DOHH2 (cell line): ENCODE measurements around the gene TMPRSS9.

ENCODE experiments used
- H3F3A ChIP-seq: fragments of 200-600 bp; sonication (generic), shearing (Covaris generic); 2 replicates; pipeline ENCODE4 v1.6.0; 2016; ENCODE audit warnings: antibody characterized with exemption, mild to moderate bottlenecking; ENCODE audit not compliant: control insufficient read depth, insufficient read depth
- H3K27ac ChIP-seq: fragments of 200-600 bp; sonication (generic); 2 replicates; pipeline ENCODE4 v1.5.1; 2014; ENCODE audit warnings: low read depth, mild to moderate bottlenecking, low read length, moderate library complexity
- H3K27me3 ChIP-seq: fragments of 200-600 bp; sonication (generic); 2 replicates; pipeline ENCODE4 v1.6.1; 2014; ENCODE audit warnings: mild to moderate bottlenecking, low read length, mixed read lengths; ENCODE audit not compliant: control insufficient read depth
- H3K36me3 ChIP-seq: fragments of 200-600 bp; sonication (generic); 2 replicates; pipeline ENCODE4 v1.6.1; 2014; ENCODE audit warnings: mild to moderate bottlenecking, low read length, moderate library complexity, mixed read lengths; ENCODE audit not compliant: control insufficient read depth
- H3K4me1 ChIP-seq: fragments of 200-600 bp; sonication (generic); 2 replicates; pipeline ENCODE4 v1.6.1; 2014; ENCODE audit warnings: mild to moderate bottlenecking, low read length, mixed read lengths; ENCODE audit not compliant: control insufficient read depth
- H3K4me2 ChIP-seq: fragments of 200-600 bp; sonication (generic); 2 replicates; pipeline ENCODE4 v1.6.0; 2014; ENCODE audit warnings: mild to moderate bottlenecking, low read length, moderate library complexity
- H3K4me3 ChIP-seq: fragments of 200-600 bp; sonication (generic); 2 replicates; pipeline ENCODE4 v1.5.1; 2014; ENCODE audit warnings: mild to moderate bottlenecking, low read length, mixed read lengths
- H3K79me2 ChIP-seq: fragments of 200-600 bp; sonication (generic); 2 replicates; pipeline ENCODE4 v1.6.1; 2014; ENCODE audit warnings: mild to moderate bottlenecking, low read length, mixed read lengths; ENCODE audit not compliant: control insufficient read depth
- H3K9me2 ChIP-seq: fragments of 200-600 bp; sonication (generic); replicated peaks from 2 replicates; pipeline ENCODE4 v1.6.1; 2014; ENCODE audit warnings: mild to moderate bottlenecking, low read length, mixed read lengths; ENCODE audit not compliant: control insufficient read depth
- H3K9me3 ChIP-seq: fragments of 200-600 bp; sonication (generic); 2 replicates; pipeline ENCODE4 v1.6.1; 2014; ENCODE audit warnings: antibody characterized with exemption, low read length, mixed read lengths; ENCODE audit not compliant: control insufficient read depth, insufficient read depth
- H4K20me1 ChIP-seq: fragments of 200-600 bp; sonication (generic); 2 replicates; pipeline ENCODE4 v1.6.0; 2014; ENCODE audit warnings: low read depth, mild to moderate bottlenecking, antibody characterized with exemption, low read length, moderate library complexity; ENCODE audit not compliant: control insufficient read depth, insufficient read depth
- CTCF ChIP-seq: fragments of 200-600 bp; sonication (generic); IDR thresholded peaks from one replicate; pipeline ENCODE4 v1.5.1; 2014; ENCODE audit warnings: antibody characterized with exemption, mild to moderate bottlenecking, low read depth, low read length; ENCODE audit not compliant: poor library complexity, severe bottlenecking
- EZH2phosphoT487 ChIP-seq: fragments of 200-600 bp; sonication (generic); IDR thresholded peaks from 2 replicates; pipeline ENCODE4 v1.6.1; 2017; ENCODE audit warnings: borderline replicate concordance, mild to moderate bottlenecking, antibody characterized with exemption, low read length, moderate library complexity, mixed read lengths

TMPRSS9 gene

GRCh38 chr19:2359992-2360685 lies at the start of gene TMPRSS9:
TSS of gene TMPRSS9 (plus strand) at chr19:2360265. CDS start at chr19:2389786, 29,521 bp downstream.
- Histone ChIP-seq H3K4me2 (no peak within 1 kb of the TSS), H3K79me2 (no peaks in the 10 kb centered on the region), H3K27ac (no peak within 1 kb of the TSS)

GRCh38 chr19:2311093-2311492 lies 49.0 kb upstream of the TMPRSS9 start:
- no peak overlapping the region for H3K27ac ChIP-seq
- H3K36me3 ChIP-seq: no peaks in the 10 kb centered on the region
- peaks cover 50% of the 10 kb centered on the region for H3K27me3 ChIP-seq
- peaks cover 19% of the 10 kb centered on the region for H3K9me3 ChIP-seq
- H3K4me1 ChIP-seq: peaks cover 19% of the 10 kb centered on the region
- H4K20me1 ChIP-seq: no peaks in the 10 kb centered on the region
- TF ChIP-seq CTCF (no peak), EZH2phosphoT487 (no peak)
- H3K9me2 ChIP-seq: no peaks in the 10 kb centered on the region
- H3F3A ChIP-seq: no peaks in the 10 kb centered on the region
- H3K4me3 ChIP-seq: no peak overlapping the region
- H3K4me2 ChIP-seq: no peak overlapping the region
- no peaks in the 10 kb centered on the region for H3K79me2 ChIP-seq

More at GRCh38 chr19:2359992-2360685, at the start of gene TMPRSS9:
- H3F3A ChIP-seq: peaks cover 3% of the 10 kb centered on the region
- H3K9me3 ChIP-seq: peaks cover 9% of the 10 kb centered on the region; the same call in 1 of the 2 replicates
- H3K4me3 ChIP-seq: no peak within 1 kb of the TSS
- peaks cover 5% of the 10 kb centered on the region; the same call in 1 of the 2 replicates for H3K27me3 ChIP-seq
- TF ChIP-seq EZH2phosphoT487 (no peak), CTCF (no peak)
- H3K9me2 ChIP-seq: no peaks in the 10 kb centered on the region
- no peaks in the 10 kb centered on the region for H3K36me3 ChIP-seq
- no peaks in the 10 kb centered on the region for H4K20me1 ChIP-seq
- peaks cover 3% of the 10 kb centered on the region for H3K4me1 ChIP-seq

- no peaks in the 10 kb centered on the region for H3F3A ChIP-seq
- H3K36me3 ChIP-seq: no peaks in the 10 kb centered on the region
- H3K27me3 ChIP-seq: peaks cover 32% of the 10 kb centered on the region
- H3K79me2 ChIP-seq: no peaks in the 10 kb centered on the region
- H4K20me1 ChIP-seq: no peaks in the 10 kb centered on the region
- H3K4me1 ChIP-seq: peaks cover 29% of the 10 kb centered on the region
- TF ChIP-seq EZH2phosphoT487: no peak
- TF ChIP-seq CTCF: no peak
- no peaks in the 10 kb centered on the region for H3K9me2 ChIP-seq
- no peak overlapping the region for H3K4me2 ChIP-seq
- H3K27ac ChIP-seq: no peak overlapping the region
- no peak overlapping the region for H3K4me3 ChIP-seq
- H3K9me3 ChIP-seq: peaks cover 19% of the 10 kb centered on the region
Measured at GRCh38 chr19:2312820-2313501, 47.1 kb upstream of the TMPRSS9 start.
